Hepatocyte (in vitro differentiated cells): Measurements from ENCODE around the gene MUC5B. TPM values are rescaled to one million over a fixed set of nuclear protein-coding genes. Genes with fewer than 3 reads are reported as not detected.

Experiments used
- DNase-seq: peaks from one replicate; pipeline ENCODE4 v3.0.0-alpha.2; 2016; ENCODE audit warnings: low spot score
- H2AFZ ChIP-seq: fragments of 200-600 bp; sonication (generic); 2 replicates; pipeline ENCODE4 v1.6.0; 2016; ENCODE audit warnings: antibody characterized with exemption, mild to moderate bottlenecking
- H3K27ac ChIP-seq: fragments of 200-600 bp; sonication (generic); 2 replicates; pipeline ENCODE4 v1.5.1; 2016; ENCODE audit warnings: mild to moderate bottlenecking
- H3K27me3 ChIP-seq: fragments of 200-600 bp; sonication (generic); 2 replicates; pipeline ENCODE4 v1.6.1; 2016
- H3K36me3 ChIP-seq: fragments of 200-600 bp; sonication (generic); replicated peaks from 2 replicates; pipeline ENCODE4 v1.5.1; 2016; ENCODE audit warnings: low read depth; ENCODE audit not compliant: insufficient read depth
- H3K4me1 ChIP-seq: fragments of 200-600 bp; sonication (generic); 2 replicates; pipeline ENCODE4 v1.5.1; 2016; ENCODE audit warnings: mild to moderate bottlenecking, moderate library complexity; ENCODE audit not compliant: insufficient read depth
- H3K4me2 ChIP-seq: fragments of 200-600 bp; sonication (generic); 2 replicates; pipeline ENCODE4 v1.6.0; 2016
- H3K4me3 ChIP-seq: fragments of 200-600 bp; sonication (generic); 2 replicates; pipeline ENCODE4 v1.5.1; 2016; ENCODE audit warnings: mild to moderate bottlenecking
- H3K79me2 ChIP-seq: fragments of 200-600 bp; sonication (generic); 2 replicates; pipeline ENCODE4 v1.6.0; 2017; ENCODE audit warnings: mild to moderate bottlenecking
- H3K9me2 ChIP-seq: fragments of 200-600 bp; sonication (generic); replicated peaks from 2 replicates; pipeline ENCODE4 v1.6.0; 2017; ENCODE audit warnings: mild to moderate bottlenecking; ENCODE audit not compliant: insufficient read depth
- H3K9me3 ChIP-seq: fragments of 200-600 bp; sonication (generic); 2 replicates; pipeline ENCODE4 v1.5.1; 2016; ENCODE audit warnings: low read depth, mild to moderate bottlenecking
- H4K20me1 ChIP-seq: fragments of 200-600 bp; sonication (generic); 2 replicates; pipeline ENCODE4 v1.6.0; 2016; ENCODE audit warnings: mild to moderate bottlenecking; ENCODE audit not compliant: insufficient read depth, poor library complexity, severe bottlenecking
- EZH2 ChIP-seq: fragments of 200-600 bp; sonication (generic); IDR thresholded peaks from 2 replicates; pipeline ENCODE4 v1.6.1; 2016; ENCODE audit warnings: antibody characterized with exemption, mild to moderate bottlenecking, borderline replicate concordance
- EZH2phosphoT487 ChIP-seq: fragments of 200-600 bp; sonication (generic); IDR thresholded peaks from one replicate; pipeline ENCODE4 v1.6.1; 2018; ENCODE audit warnings: antibody characterized with exemption, mild to moderate bottlenecking, low read depth, moderate library complexity; ENCODE audit not compliant: unreplicated experiment, severe bottlenecking
- WGBS: methylation state at CpG from one replicate; pipeline ENCODE4 v1.1.6; 2016; ENCODE audit warnings: low lambda C conversion rate; ENCODE audit errors: missing lambda C conversion rate; 5-methylcytosine and 5-hydroxymethylcytosine counted together
- polyA plus RNA-seq: library from polyadenylated mRNA; unstranded; fragments of >200 nt; fragmentation: Nextera tagmentation; extraction: Ambion mirVana; gene quantifications from 2 replicates; pipeline ENCODE4 v1.2.1, GENCODE V29; 2016
- total RNA-seq: library from RNA; depleted of rRNA; stranded (reverse); fragments of >200 nt; gene quantifications from 2 replicates; pipeline ENCODE4 v1.2.3, GENCODE V29; 2014
- TF ChIP-seq, protein P1 (sequence below): fragments of 200-600 bp; sonication (generic); IDR thresholded peaks from 2 replicates; pipeline ENCODE4 v1.5.1; 2016; ENCODE audit warnings: antibody characterized with exemption, mild to moderate bottlenecking; ENCODE audit not compliant: poor library complexity

Gene MUC5B
- total and polyA plus RNA-seq, 2 experiments from 2014 or later = 0.07 to 0.15 TPM

DNA sequence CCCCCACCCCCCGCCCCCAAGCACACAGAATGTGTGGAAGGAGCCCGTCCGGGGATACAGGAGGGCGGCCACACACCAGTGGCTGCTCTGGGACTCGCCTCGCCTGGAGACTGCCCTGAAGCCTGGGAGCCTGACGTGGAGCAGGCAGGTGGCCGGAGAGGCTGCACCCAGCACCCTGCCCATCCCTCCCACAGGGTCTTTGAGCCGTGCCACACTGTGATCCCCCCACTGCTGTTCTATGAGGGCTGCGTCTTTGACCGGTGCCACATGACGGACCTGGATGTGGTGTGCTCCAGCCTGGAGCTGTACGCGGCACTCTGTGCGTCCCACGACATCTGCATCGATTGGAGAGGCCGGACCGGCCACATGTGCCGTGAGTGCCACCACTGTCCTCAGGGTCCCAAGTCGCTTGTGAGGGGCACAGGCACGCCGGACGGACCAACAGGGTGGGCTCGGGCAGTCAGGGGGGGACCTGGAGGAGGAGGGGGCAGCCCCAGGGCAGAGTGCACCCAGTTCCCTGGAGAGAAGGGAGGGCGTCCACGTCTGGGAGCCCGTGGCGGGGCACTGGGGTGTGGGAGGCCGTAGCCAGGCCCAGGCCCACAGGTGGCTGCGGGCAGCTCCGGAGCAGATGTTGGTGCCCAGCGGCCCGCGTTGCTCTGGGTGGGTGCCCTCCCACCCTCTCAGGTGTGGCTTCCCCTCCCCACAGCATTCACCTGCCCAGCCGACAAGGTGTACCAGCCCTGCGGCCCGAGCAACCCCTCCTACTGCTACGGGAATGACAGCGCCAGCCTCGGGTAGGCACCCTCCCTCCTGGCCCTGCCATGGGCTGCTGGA lies 27.0 kb upstream of the MUC5B start:
- H4K20me1 ChIP-seq = no peaks in the 10 kb centered on the region
- no peak for DNase-seq
- no peak for TF ChIP-seq EZH2
- TF ChIP-seq, protein P1, sequence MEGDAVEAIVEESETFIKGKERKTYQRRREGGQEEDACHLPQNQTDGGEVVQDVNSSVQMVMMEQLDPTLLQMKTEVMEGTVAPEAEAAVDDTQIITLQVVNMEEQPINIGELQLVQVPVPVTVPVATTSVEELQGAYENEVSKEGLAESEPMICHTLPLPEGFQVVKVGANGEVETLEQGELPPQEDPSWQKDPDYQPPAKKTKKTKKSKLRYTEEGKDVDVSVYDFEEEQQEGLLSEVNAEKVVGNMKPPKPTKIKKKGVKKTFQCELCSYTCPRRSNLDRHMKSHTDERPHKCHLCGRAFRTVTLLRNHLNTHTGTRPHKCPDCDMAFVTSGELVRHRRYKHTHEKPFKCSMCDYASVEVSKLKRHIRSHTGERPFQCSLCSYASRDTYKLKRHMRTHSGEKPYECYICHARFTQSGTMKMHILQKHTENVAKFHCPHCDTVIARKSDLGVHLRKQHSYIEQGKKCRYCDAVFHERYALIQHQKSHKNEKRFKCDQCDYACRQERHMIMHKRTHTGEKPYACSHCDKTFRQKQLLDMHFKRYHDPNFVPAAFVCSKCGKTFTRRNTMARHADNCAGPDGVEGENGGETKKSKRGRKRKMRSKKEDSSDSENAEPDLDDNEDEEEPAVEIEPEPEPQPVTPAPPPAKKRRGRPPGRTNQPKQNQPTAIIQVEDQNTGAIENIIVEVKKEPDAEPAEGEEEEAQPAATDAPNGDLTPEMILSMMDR = no peak
- no peak for TF ChIP-seq EZH2phosphoT487
- no peaks in the 10 kb centered on the region for H3K79me2 ChIP-seq
- H3K36me3 ChIP-seq = no peaks in the 10 kb centered on the region
- 94% methylated on average over 34 of the region's 41 CpGs for WGBS
- H3K9me2 ChIP-seq = no peaks in the 10 kb centered on the region
- H3K4me2 ChIP-seq = no peak overlapping the region
- no peaks in the 10 kb centered on the region for H3K9me3 ChIP-seq
- no peak overlapping the region for H2AFZ ChIP-seq
- H3K27me3 ChIP-seq = no peaks in the 10 kb centered on the region
- H3K27ac ChIP-seq = no peak overlapping the region
- no peaks in the 10 kb centered on the region for H3K4me1 ChIP-seq
- no peak overlapping the region for H3K4me3 ChIP-seq

DNA sequence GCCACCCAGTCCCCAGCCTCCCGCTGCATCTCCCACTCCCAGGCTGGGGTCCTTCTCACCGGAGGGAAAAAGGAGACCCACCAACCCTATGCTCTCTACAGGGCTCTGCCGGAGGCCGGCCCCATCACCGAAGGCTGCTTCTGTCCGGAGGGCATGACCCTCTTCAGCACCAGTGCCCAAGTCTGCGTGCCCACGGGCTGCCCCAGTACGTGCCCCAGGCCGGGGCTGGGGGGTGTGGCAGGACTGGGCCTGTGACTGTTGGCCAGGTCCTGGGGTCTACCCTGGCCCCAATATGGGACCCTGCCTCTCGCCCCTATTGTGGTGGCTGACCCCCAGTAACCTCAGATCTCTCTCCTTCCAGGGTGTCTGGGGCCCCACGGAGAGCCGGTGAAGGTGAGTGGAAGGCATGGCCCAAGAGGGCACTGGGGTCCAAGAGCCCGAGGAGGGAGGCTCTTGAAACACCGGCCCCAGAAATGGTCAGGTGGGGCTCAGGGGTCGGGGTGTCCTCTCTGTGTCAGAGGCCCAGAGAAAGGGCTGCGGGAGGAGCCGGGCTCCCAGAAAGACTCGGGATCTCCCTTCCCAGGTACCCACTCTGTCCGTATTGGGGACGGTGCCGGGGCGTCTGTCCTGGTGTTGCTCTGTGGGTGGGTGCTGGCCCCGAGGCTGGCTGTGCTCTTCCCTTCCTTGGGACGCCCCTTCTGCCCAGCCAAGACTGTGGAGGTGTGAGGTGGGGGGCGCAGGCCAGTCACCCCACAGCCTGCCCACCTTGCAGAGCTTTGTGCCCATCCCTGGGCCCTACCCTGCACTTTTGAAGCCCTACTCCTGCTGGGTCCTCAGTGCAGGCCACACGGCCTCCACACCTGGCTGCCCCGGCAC lies 26.1 kb upstream of the MUC5B start:
- no peak for DNase-seq
- H3K27me3 ChIP-seq = no peaks in the 10 kb centered on the region
- 84% methylated on average over 28 of the region's 28 CpGs for WGBS

DNA sequence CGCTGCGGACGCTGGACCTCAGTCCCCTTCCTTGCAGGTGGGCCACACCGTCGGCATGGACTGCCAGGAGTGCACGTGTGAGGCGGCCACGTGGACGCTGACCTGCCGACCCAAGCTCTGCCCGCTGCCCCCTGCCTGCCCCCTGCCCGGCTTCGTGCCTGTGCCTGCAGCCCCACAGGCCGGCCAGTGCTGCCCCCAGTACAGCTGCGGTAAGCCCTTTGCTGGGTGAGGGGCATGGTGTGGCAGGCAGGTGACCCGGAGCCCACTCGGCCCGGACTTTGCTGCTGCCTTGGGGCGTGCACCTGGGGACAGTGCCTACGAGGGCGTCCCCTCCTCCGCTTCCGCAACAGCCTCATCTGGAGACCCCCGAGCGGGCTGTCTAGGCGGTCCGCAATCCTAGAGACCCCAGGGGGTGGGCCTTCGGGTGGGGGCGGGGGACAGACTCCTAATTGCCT lies 25.4 kb upstream of the MUC5B start:
- 87% methylated on average over 28 of the region's 29 CpGs for WGBS
- Histone ChIP-seq H3K4me2 (no peak overlapping the region), H3K27ac (no peak overlapping the region), H4K20me1 (no peaks in the 10 kb centered on the region), H3K9me2 (no peaks in the 10 kb centered on the region), H3K4me1 (no peaks in the 10 kb centered on the region), H3K79me2 (no peaks in the 10 kb centered on the region), H3K36me3 (no peaks in the 10 kb centered on the region), H3K9me3 (no peaks in the 10 kb centered on the region), H2AFZ (no peak overlapping the region), H3K27me3 (no peaks in the 10 kb centered on the region), H3K4me3 (no peak overlapping the region)
- no peak for DNase-seq
- no peak for TF ChIP-seq EZH2
- no peak for TF ChIP-seq EZH2phosphoT487
- TF ChIP-seq, protein P1 = no peak

More for the DNA sequence above, 26.1 kb upstream of the MUC5B start:
- no peaks in the 10 kb centered on the region for H3K36me3 ChIP-seq
- no peaks in the 10 kb centered on the region for H3K79me2 ChIP-seq
- no peaks in the 10 kb centered on the region for H3K4me1 ChIP-seq
- H2AFZ ChIP-seq = no peak overlapping the region
- no peaks in the 10 kb centered on the region for H3K9me2 ChIP-seq
- no peak overlapping the region for H3K4me3 ChIP-seq
- no peaks in the 10 kb centered on the region for H4K20me1 ChIP-seq
- H3K9me3 ChIP-seq = no peaks in the 10 kb centered on the region
- H3K27ac ChIP-seq = no peak overlapping the region
- no peak overlapping the region for H3K4me2 ChIP-seq
- TF ChIP-seq EZH2phosphoT487 (no peak), EZH2 (no peak)
- TF ChIP-seq, protein P1 = no peak
